Bronchial epithelial cell (primary cell): ENCODE results near the gene SPAST. TPM values are rescaled to one million over a fixed set of nuclear protein-coding genes. Genes with fewer than 3 reads are reported as not detected.

ENCODE experiments used
- DNase-seq: peaks from one replicate; pipeline ENCODE4 v3.0.0-alpha.2; 2010; ENCODE audit warnings: low read depth
- FAIRE-seq: peaks from 2 replicates; lab custom pipeline; 2011; peaks lifted over from hg19 to GRCh38; lab: Jason Lieb, UNC
- H3K27me3 ChIP-seq: 2 replicates; pipeline ENCODE4 v1.5.1; 2011; ENCODE audit warnings: low read length; ENCODE audit not compliant: control insufficient read depth, insufficient read depth
- H3K36me3 ChIP-seq: 2 replicates; pipeline ENCODE4 v1.5.1; 2011; ENCODE audit warnings: low read length; ENCODE audit not compliant: control insufficient read depth, insufficient read depth
- H3K4me3 ChIP-seq: 2 replicates; pipeline ENCODE4 v1.5.1; 2011; ENCODE audit warnings: mild to moderate bottlenecking, low read depth, low read length, control low read depth
- CTCF ChIP-seq: IDR thresholded peaks from 2 replicates; pipeline ENCODE4 v1.5.1; 2011; ENCODE audit warnings: mild to moderate bottlenecking, moderate library complexity, low read length, control low read depth, inconsistent platforms; ENCODE audit not compliant: insufficient read depth, severe bottlenecking
- total RNA-seq: library from RNA; depleted of rRNA; stranded (reverse); fragments of >200 nt; gene quantifications from 2 replicates; pipeline ENCODE4 v1.2.1, GENCODE V29; 2014

The SPAST gene
- total RNA-seq, 1 donor from 2014 or later = 25.5 TPM

GRCh38 chr2:32058130-32058529 is 5.2 kb upstream of the SPAST start:
- TF ChIP-seq CTCF = no peak
- DNase-seq (peak; percentile 42), FAIRE-seq (no peak)
- no peak overlapping the region for H3K4me3 ChIP-seq
- no peaks in the 10 kb centered on the region for H3K27me3 ChIP-seq
- H3K36me3 ChIP-seq = no peaks in the 10 kb centered on the region

GRCh38 chr2:32060266-32060665 is 3.1 kb upstream of the SPAST start:
- H3K4me3 ChIP-seq = no peak overlapping the region
- H3K36me3 ChIP-seq = no peaks in the 10 kb centered on the region
- FAIRE-seq (no peak), DNase-seq (no peak)
- TF ChIP-seq CTCF = no peak
- H3K27me3 ChIP-seq = no peaks in the 10 kb centered on the region

GRCh38 chr2:32061430-32061829 is 1.9 kb upstream of the SPAST start:
- TF ChIP-seq CTCF = no peak
- FAIRE-seq (no peak), DNase-seq (no peak)
- Histone ChIP-seq H3K36me3 (no peaks in the 10 kb centered on the region), H3K4me3 (no peak overlapping the region), H3K27me3 (no peaks in the 10 kb centered on the region)

GRCh38 chr2:32061973-32062861 is 1.1 kb upstream of the SPAST start:
- peak overlapping the region; percentile 54 for H3K4me3 ChIP-seq
- no peak for TF ChIP-seq CTCF
- DNase-seq (peak; percentile 59), FAIRE-seq (no peak)
- no peaks in the 10 kb centered on the region for H3K27me3 ChIP-seq
- H3K36me3 ChIP-seq = no peaks in the 10 kb centered on the region

GRCh38 chr2:32064021-32064601 is 755 bp downstream of the SPAST start:
- DNase-seq = no peak
- no peak for TF ChIP-seq CTCF
- H3K27me3 ChIP-seq = no peaks in the 10 kb centered on the region
- H3K36me3 ChIP-seq = no peaks in the 10 kb centered on the region
- FAIRE-seq = no peak
- H3K4me3 ChIP-seq = peak overlapping the region; percentile 54
